H1 (cell line): Measurements from ENCODE around the gene OR2F1.

Experiments used
- CTCF ChIP-seq, 3 experiments: IDR thresholded peaks; 1 replicate in 2 of 3; 2 replicates in 1 of 3; pipeline versions ENCODE4 v1.5.1 to v1.6.1; 2011; ENCODE audit warnings: low read length in 3 of 3, mild to moderate bottlenecking in 3 of 3, inconsistent platforms in 2 of 3, low read depth in 1 of 3, moderate library complexity in 1 of 3; ENCODE audit not compliant: insufficient read depth in 1 of 3; ENCODE audit errors: control extremely low read depth in 1 of 3
- EGR1 ChIP-seq: IDR thresholded peaks from 2 replicates; pipeline ENCODE4 v1.6.1; 2011; ENCODE audit warnings: low read depth, low read length, borderline replicate concordance
- GABPA ChIP-seq: IDR thresholded peaks from 2 replicates; pipeline ENCODE4 v1.6.1; 2011; ENCODE audit warnings: mild to moderate bottlenecking, low read length, moderate library complexity, borderline replicate concordance; ENCODE audit not compliant: insufficient read depth
- KDM1A ChIP-seq: fragments of 200-600, 300-600 bp; sonication (generic); IDR thresholded peaks from 2 replicates; pipeline ENCODE4 v1.7.1; 2016; ENCODE audit warnings: mild to moderate bottlenecking, low read length, borderline replicate concordance

- TF ChIP-seq EGR1 (no peak), CTCF (IDR thresholded peaks at IDR 0.05; ENCODE audit: control extremely low read depth in 1 of 3, insufficient read depth in 1 of 3, low read depth in 1 of 3, low read length in 3 of 3) (no peak), KDM1A (no peak), GABPA (no peak)
Observed at GRCh38 chr7:143988976-143989745, 34.5 kb downstream of the OR2F1 start.
